Renal cortex interstitium (tissue), 11 donors: ENCODE measurements around the gene DUSP8. TPM values are rescaled to one million over a fixed set of nuclear protein-coding genes. Genes with fewer than 3 reads are reported as not detected.
"Not testable (repeated sequence)": the region's sequence is repeated elsewhere in the genome, so short reads cannot be mapped to it uniquely, and the experiment has no call there.

Source experiments
- DNase-seq, 11 donors: peaks; one replicate each; pipeline ENCODE4 v3.0.0-alpha.2; 2013; ENCODE audit warnings: low read depth in 9 of 11, low spot score in 4 of 11; ENCODE audit errors: extremely low read depth in 1 of 11
- polyA plus RNA-seq, 3 donors: library from polyadenylated mRNA; unstranded; fragments of 120-200 nt; gene quantifications; one replicate each; pipeline ENCODE4 v1.2.1, GENCODE V29; 2013; ENCODE audit not compliant: insufficient read length in 3 of 3

The DUSP8 gene
- polyA plus RNA-seq, 3 donors = 2.5 to 6.6 (median 4.2) TPM

DNA sequence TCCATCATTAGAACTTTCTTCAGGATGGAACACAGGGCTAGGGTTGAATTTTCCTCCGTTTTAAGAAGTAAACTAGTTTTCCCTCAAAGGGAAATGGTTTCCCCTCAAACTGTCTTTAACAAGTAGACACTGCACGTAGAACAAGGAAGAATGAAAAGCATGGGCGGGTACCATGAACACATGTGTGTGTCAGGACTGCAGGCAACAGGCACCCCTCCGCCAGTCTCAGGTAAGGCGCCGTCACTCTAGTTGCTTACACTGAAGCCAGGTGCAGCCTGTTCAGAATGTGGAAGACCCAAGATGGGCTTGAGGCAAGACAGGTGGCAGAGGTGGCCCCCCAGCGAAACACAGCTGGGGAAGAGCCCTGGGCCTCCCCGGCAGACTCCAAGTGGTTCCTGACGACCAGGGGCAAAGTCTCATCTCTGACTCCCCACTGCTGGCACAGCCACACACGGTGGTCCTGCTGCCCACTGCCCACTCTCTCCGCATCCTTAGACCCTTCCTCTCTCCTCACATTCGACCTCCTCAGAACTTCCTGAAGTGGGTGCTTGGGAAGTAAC is 60.1 kb downstream of the DUSP8 start:
- no peak for DNase-seq

DNA sequence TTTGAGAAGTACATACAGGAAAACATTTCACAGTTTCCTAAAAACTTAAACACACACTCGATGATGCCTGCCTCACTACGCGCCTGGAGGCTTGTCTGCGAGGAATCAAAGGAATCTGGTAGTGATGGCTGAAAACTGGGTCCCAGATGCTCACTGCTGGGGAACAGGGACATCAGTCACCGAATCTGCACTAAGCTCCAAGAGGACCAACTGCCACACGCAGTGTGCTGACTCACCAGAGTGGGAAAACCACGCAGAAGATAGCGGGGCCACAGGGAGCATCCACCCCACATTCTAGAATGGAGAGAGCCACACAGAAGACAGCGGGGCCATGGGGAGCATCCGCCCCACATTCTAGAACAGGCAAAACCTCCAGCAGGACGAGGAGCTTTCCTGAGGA is 61.1 kb downstream of the DUSP8 start:
- no peak for DNase-seq

DNA sequence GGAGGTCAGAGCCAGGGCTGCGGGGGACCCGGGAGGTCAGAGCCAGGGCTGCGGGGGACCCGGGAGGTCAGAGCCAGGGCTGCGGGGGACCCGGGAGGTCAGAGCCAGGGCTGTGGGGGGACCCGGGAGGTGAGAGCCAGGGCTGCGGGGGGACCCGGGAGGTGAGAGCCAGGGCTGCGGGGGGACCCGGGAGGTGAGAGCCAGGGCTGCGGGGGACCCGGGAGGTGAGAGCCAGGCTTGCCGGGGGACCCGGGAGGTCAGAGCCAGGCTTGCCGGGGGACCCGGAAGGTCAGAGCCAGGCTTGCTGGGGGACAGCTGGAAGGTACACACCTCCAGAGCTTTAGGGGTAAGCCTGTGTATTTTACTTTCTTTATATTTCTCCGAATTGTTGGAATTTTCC is 61.7 kb downstream of the DUSP8 start:
- DNase-seq = not testable (repeated sequence)

DNA sequence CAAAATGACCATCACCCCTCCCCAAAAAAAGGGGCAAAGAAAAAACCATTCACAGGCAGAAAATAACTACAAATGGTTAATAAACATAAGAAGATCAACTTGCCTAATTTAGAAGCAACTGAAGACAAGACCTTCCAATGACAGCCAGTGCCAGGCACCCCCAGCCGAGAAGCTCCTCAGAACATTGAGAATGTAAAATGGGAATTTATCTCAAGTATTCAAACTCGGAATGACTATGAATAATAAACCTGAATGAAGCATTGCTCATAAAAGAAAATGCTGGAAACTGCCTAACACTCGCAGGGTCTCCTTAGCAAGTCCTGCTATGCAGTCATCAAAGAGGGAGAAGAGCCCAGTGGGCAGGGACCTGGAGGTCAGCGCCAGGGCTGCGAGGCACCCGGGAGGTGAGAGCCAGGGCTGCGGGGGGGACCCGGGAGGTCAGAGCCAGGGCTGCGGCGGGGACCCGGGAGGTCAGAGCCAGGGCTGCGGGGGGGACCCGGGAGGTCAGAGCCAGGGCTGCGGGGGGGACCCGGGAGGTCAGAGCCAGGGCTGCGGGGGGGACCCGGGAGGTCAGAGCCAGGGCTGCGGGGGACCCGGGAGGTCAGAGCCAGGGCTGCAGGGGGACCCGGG is 62.3 kb downstream of the DUSP8 start:
- no peak for DNase-seq

DNA sequence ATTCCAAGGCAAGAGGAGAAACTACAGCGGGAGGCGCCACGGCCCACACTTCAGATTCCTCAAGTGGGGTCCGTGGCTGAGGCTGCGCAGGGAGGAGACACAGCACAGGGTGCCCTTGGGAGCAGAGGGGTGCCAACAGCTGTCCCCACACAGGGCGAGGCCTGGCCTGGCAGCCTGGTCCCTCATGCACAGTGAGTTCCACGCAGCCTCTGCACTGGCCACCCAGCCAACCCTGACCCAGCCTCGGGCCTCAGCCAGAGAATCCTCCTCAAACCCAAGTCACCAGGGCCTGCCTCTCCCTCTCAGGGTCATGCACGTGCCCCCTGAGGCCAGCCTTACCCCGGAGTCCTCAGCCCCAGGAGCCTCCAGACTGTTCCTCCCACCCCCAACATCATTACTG is 63.1 kb downstream of the DUSP8 start:
- DNase-seq = no peak

DNA sequence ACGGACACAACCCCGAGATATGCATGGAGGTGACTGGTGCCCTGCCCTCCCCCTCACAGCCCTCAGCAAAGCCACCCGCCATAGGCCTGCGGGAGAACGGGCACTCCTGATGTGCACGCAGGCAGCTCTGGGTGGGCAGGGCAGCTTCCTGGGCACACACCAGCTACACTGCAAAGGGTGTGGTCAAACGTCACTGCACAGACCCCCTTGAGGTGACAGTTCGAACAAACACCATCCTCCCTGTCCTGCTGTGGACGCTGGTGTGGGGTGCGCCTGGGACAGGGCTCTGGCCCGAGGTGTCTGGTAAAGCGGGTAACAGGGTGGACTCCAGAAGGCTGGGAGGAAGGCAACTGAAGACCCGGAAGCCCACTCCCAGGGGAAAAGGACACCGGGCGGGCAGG is 63.6 kb downstream of the DUSP8 start:
- DNase-seq = no peak

DNA sequence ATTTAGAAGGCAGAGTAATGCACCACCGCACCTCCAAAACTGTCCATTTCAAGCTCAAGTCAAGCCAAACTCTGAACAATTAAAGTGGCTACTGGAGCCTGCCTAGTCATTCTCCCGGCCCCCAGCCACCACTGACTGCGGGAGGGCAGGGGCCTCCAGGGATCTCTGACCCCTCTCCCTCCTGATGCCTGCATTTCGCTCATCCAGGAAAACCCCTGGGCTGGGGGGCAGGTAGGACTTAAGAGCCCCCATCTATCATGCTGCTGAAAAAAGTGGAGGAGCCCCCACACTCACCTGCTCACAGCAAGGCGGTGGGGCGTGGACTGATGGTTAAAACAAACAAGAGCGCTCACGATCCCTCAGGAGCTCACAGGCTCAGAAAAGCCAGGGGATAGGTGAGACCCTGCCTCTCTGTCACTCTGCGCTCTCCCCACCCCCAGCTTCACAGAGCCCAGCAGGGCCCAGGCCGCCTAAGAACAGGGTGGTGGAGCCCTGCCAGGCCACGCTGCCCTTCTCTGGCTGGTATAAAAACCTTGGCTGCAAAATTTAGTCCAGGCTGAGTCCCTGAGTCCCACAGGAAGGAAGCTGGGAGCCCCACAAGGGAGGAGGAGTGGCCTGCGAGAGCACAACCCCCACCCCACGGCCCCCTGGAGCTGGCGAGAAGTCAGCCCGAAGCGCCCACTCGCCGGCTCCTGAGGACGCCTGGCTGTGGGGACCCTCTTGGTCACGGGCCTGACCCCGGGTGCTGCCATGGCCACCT is 64.5 kb downstream of the DUSP8 start:
- DNase-seq = no peak

DNA sequence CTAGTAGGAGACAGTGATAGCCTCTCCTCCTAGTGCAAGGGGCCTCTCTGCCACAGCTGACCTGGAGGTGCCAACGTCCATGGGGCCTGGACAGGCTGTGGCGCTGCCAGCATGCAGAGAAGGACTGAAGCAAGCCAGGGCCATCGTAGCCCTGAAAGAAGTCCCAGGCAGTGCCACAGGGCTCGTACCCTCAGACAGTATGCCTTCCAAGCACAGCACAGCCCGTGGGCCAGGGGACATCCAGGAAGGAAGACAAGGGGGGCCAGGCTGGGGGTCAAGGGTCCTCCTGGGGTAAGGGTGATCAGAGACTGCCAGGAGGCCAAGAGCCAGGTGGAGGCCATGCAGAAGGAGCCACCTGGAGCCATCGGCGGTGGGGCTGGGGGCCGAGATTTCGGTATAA is 65.1 kb downstream of the DUSP8 start:
- no peak for DNase-seq

DNA sequence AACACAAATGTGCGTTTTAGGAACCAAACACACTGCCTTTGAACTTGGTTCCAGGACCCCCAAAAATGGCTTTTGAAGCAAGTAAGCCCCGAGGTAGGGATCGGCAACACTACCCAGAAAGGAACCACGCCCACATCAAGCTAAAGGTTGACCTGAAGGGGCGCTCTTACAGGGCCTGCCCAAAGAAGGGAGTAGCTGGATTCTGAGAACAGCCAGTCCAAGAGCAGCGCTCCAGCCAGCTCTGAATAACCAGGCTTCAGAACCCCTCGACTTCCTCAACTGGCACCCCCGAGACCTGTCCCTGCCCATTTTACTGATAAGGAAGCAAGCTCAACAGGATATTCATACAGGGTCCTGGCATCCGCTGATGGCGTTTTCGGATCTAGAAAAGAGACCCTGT is 66.6 kb downstream of the DUSP8 start:
- DNase-seq = no peak

DNA sequence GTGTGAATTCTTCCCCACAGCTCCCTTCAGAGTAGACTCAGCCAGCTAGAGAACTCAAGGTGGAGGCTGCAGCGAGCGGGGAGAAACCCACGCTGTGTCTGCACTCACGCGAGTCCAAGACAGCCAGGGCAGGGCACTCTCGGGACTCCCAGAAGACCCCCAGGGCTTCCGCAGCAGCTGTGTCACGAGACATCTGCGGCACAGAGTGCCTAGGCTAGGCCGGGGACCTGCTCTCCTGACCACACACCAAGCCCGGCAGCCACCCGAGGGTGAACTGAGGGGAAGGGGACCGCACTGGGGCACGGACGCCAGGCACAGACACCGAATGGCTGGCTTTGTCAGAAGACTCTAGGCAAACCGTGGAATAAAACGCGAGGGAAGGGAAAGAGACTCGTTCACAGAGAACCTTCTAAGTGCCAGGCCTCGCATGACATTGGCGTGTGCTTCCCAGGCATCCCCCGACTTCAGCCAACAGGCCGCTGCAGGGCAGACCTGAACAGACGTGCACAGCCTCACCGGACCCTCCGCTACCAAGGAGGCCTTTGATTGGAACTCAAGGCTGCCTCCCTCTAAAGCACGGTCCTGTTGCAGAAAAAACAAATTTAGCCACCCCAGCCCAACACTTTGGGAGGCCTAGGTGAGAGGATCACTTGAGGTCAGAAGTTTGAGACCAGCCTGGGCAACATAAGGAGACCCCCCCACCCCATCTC is 67.3 kb downstream of the DUSP8 start:
- DNase-seq = no peak

DNA sequence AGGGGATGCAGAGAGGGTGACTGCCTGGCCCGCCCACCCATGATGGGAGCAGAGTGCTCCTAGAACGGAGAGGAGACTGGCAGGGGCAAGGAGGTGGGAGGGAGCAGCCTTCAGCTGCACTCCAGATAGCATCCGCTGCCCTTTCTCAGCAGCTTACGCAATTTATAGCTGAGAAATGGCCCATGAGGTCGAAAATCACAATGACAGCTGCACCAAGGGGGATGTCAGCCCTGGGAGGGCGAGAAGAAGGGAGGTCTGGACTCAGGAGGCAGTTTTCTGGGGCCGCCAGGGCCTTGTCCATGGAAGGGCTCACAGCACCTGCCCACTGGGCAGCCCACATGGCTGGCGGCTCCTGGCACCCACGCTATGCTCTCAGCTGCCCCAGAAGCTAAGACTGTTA is 67.9 kb downstream of the DUSP8 start:
- no peak for DNase-seq

Other genes with a start within 250 kb of the DUSP8 start
- 1 to 10 TPM in 2 of 3 donors, under 1 TPM in 1; 0.56 to 1.7 (median 1.4) TPM for gene BRSK2, start 182.3 kb downstream of the DUSP8 start, polyA plus RNA-seq
- gene MOB2, start 85.5 kb downstream of the DUSP8 start, polyA plus RNA-seq = 10 to 100 TPM; 30.0 to 34.9 (median 30.0) TPM
- gene KRTAP5-1, start 13.0 kb upstream of the DUSP8 start, polyA plus RNA-seq = 1 to 10 TPM in 1 of 3 donors, under 1 TPM in 1, not detected in 1; 0.13 to 1.7 TPM
- not detected for gene KRTAP5-2, start 26.0 kb upstream of the DUSP8 start, polyA plus RNA-seq
- not detected for gene KRTAP5-3, start 36.2 kb upstream of the DUSP8 start, polyA plus RNA-seq
- not detected for gene KRTAP5-4, start 49.9 kb upstream of the DUSP8 start, polyA plus RNA-seq
- gene KRTAP5-5, start 57.5 kb upstream of the DUSP8 start, polyA plus RNA-seq = not detected
- not detected for gene KRTAP5-6, start 124.9 kb upstream of the DUSP8 start, polyA plus RNA-seq
- gene IFITM10, start 178.3 kb upstream of the DUSP8 start, polyA plus RNA-seq = under 1 TPM; 0.11 to 0.28 (median 0.23) TPM
- gene CTSD, start 191.7 kb upstream of the DUSP8 start, polyA plus RNA-seq = 100 to 1,000 TPM; 195 to 261 (median 236) TPM